ENCODE data around the gene CA5B.
"Not testable (repeated sequence)": the region's sequence is repeated elsewhere in the genome, so short reads cannot be mapped to it uniquely, and the experiment has no call there.

The CA5B gene, protein sequence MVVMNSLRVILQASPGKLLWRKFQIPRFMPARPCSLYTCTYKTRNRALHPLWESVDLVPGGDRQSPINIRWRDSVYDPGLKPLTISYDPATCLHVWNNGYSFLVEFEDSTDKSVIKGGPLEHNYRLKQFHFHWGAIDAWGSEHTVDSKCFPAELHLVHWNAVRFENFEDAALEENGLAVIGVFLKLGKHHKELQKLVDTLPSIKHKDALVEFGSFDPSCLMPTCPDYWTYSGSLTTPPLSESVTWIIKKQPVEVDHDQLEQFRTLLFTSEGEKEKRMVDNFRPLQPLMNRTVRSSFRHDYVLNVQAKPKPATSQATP

GRCh38 chrX:15737959-15738902 is at the start of gene CA5B:
TSS of gene CA5B (plus strand) at chrX:15738270. CDS start at chrX:15750024, 11,754 bp downstream.
- peak; percentile 41 for DNase-seq (ENCODE audit: low read depth, low spot score)

DNA sequence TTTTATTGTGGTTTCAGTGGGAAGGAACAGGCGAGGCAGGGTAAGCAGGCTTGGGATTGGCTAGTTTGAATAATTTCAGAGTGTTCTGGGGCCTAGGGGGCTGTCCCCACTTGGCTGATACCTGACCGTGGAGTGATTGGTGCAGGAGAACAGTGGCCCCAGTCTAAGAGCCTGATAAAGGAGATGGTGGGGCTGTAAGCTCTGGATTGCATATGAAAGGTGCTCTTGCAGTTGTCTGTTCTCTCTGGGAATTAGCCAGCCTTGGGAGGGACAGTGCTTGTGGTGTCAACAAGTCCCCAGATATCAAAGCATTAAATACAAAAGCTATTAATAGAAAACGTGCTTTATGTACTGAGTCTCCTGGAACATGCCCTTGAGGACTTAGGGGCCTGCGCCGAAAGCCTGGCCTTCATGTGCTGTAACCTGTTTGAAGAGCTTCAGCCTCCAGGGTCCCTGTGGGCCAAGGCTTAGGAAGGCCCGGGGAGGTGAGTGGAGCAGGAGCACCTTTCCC is 43.1 kb upstream of the CA5B start:
- DNase-seq (ENCODE audit: low read depth, low spot score) = no peak

GRCh38 chrX:15696516-15696915 is 41.6 kb upstream of the CA5B start:
- no peak for DNase-seq (ENCODE audit: low read depth, low spot score)

DNA sequence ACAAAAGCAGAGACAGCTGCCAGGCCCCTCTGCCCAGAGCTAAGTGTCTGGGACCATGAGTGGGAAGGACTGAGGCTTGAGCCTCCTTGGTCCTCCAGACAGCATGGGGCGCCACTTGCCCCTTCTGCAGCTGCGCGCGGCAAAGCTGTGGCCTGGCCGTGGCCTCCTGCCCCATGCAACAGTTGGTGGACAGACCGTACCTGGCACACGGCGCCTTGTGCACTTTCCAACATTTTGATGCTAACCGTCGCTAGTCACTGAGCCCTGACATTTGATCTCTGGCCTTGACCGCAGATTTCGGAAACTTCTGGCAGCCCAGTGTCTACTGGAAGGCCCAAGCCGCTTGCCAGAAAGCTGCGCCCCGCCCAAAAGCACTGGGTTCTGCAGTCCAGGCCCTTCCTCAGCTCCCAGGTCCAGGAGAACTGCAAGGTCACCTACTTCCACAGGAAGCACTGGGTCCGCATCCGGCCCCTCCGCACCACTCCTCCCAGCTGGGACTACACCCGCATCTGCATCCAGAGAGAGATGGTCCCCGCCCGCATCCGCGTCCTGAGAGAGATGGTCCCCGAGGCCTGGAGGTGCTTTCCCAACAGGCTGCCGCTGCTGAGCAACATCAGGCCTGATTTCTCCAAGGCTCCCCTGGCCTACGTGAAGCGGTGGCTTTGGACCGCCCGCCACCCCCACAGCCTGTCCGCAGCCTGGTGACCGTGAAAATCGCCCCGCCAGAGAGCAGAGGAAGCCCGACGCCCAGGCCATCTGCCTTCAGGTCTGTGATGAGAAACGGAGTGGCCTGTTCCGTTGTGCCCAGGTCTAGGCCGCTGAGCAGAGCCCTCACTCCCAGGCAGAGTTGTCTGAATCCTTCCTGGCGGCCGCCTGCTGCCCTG is 35.3 kb upstream of the CA5B start:
- DNase-seq (ENCODE audit: low read depth, low spot score) = no peak

DNA sequence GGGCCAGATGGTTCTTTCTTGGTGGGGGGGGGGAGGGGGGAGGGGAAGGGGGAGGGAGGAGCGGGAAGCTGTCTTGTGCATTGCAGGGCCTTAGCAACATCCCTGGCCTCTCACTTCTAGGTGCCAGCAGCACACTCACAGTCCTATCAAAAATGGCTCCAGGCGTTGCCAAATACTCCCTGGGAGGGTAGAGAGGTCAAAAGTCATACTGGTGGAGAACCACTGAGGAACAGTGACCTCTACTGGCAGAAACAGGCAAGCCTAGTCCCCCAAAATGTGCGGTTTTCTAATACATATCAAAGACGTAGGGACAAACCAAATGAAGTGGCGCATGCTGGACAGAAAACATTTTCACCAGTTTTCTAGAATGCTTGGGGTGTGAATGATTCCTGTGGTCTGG is 34.3 kb upstream of the CA5B start:
- not testable (repeated sequence) for DNase-seq (ENCODE audit: low read depth, low spot score)

DNA sequence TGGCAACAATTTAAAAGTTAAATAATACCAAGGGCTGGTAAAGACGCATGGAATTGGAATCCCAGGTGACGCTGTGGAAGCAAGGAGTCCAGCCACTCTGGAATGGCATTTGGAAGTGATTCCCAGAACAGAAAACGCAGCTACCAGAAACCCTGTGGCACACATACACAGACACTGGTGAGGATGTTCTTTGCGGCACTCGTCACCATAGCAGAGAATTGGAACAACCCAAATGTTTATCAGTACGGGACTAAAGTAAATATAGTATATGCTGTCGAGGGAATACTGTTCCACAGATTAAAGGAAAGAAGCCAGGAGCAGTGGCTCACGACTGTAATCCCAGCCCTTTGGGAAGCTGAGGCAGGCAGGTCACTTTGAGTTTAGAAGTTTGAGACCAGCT is 33.8 kb upstream of the CA5B start:
- DNase-seq (ENCODE audit: low read depth, low spot score) = not testable (repeated sequence)

- DNase-seq (ENCODE audit: low read depth, low spot score) = no peak
Measured at GRCh38 chrX:15714529-15714928, 23.5 kb upstream of the CA5B start.

DNA sequence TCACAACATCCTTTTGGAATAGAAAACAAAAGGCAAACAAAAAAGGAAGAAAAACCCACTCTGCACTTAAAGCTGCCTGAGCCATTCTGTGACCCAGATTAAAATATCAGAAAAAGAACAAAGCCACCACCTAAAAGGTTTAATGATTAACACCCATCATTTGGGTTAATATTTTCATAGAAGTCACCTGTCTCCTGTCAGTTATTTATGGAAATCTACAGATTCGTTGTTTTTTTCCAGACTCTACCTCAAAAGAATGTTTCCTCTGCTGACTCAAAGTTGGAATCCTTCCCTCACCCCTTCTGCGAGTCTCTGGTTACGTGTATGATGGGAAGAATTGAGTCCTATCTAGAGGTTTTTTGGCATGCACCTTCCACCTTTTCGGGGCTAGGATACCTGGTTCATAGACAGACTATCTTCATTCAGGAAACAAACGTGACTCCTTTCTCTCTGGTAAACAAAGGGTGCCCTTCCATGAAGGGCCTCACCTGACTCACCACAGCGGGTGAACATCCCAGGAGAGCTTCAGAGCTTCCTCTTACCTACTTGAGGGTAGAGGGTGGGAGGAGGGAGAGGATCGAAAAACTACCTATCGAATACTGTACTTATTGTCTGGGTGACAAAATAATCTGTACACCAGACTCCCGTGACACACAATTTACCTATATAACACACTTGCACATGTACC is 19.6 kb upstream of the CA5B start:
- DNase-seq (ENCODE audit: low read depth, low spot score) = no peak

- no peak for DNase-seq (ENCODE audit: low read depth, low spot score)
Measured at GRCh38 chrX:15719324-15719968, 18.6 kb upstream of the CA5B start.

DNA sequence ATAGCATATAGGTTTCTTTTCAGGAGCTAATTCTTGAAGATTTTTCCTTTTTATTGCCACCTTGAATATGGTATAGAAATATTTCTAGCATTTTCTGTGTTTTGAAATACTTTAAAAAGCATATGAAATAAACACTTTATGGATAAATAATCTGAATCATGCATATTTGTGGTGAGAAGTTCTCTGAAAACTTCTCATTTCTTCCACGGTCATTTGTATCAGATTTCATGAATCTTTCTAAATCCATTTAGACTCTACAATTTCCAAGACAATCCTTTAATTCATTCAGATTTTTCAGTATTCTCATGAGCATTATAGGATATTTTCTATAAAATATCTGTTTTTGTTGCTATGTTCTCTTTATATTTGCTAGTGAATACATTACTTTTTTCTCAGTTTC is 16.2 kb upstream of the CA5B start:
- no peak for DNase-seq (ENCODE audit: low read depth, low spot score)

- DNase-seq (ENCODE audit: low read depth, low spot score) = no peak
Measured at GRCh38 chrX:15723887-15724517, 14.1 kb upstream of the CA5B start.

- no peak for DNase-seq (ENCODE audit: low read depth, low spot score)
Measured at GRCh38 chrX:15724911-15725310, 13.2 kb upstream of the CA5B start.

DNA sequence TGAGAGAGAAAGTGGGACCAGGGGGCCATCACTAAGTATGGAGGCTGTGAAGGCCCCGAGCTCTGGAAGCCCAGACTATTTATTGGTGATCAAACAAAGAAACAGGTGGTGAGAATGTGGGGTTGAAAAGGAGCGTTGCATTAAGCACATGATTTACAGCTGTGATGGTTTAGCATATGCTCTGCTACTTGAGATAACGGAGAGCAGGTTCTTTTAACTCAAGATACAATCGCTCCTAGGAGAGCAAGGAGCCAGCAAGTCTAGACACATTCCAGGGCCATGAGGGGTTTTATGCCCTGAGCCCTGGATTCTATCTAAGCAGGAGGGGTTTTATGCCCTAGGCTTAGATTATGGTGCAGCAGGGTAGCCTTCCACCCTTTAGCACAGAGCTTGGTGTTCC is 6.7 kb upstream of the CA5B start:
- DNase-seq (ENCODE audit: low read depth, low spot score) = not testable (repeated sequence)

DNA sequence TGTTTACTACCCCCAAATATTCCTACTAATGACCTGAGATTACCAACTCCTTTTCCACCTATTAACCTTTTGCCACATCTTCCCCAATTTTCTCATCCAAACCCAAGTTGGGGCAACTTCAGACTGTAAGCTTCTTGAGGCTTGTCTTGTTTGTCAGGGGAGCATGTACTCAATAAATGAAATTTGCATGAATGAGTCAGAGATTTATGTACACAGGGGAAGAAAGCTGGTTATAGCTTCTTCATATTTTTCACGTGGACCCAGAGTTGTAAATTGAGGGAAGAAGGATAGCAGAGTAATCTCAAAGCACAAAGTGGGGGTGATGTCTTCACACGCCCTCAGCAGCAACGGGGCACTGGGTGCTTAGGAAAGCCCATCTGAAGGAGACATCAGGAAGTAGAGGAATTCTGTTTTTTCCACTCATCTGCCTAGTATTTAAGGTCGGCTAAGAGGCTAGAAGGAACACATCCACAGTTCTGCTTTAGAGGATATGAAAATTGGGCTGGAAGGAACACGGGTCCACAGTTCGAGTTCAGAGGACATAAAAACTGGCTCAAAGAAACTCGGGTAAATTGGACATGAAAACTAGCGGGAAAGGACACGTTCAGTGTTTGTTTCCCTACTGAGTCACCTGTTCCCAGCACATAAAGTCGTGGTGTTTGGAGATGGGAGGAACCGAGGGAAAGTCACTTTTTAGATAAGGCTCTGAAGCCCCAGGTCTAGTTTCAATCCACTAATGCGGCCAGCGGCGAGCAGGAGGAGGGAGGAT is 696 bp upstream of the CA5B start:
- no peak for DNase-seq (ENCODE audit: low read depth, low spot score)

GRCh38 chrX:15739886-15740285 is 1.8 kb downstream of the CA5B start:
- DNase-seq (ENCODE audit: low read depth, low spot score) = no peak

- no peak for DNase-seq (ENCODE audit: low read depth, low spot score)
Measured at GRCh38 chrX:15744181-15744867, 6.3 kb downstream of the CA5B start.

DNA sequence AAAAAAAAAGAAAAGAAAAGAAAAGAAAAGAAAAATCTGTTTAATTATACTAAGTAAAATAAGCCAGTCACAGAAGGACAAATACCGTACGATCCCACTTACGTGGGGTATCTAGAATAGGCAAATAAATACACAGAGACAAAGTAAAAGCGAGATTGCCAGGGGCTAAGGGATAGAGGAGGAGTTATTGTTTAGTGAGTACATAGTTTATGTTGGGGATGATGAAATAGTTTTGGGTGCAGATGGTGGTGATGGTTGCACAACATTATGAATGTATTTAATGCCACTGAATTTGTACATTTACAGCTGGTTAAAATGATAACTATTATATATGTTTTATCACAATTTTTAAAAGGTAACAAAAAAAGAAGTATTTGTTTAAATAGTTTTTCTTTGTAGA is 7.1 kb downstream of the CA5B start:
- DNase-seq (ENCODE audit: low read depth, low spot score) = no peak

- DNase-seq (ENCODE audit: low read depth, low spot score) = not testable (repeated sequence)
Measured at GRCh38 chrX:15746651-15747050, 8.6 kb downstream of the CA5B start.
